Measurements from ENCODE around the gene LTBR. TPM values are rescaled to one million over a fixed set of nuclear protein-coding genes. Genes with fewer than 3 reads are reported as not detected.

LTBR gene
- total RNA-seq, 1 experiment from 2014 or later, result 4.8 TPM

- Histone ChIP-seq H4K91ac (ENCODE audit: insufficient read length, low read depth, low read length) (no peak overlapping the region), H3K9me3 (ENCODE audit: control insufficient read depth, low read depth, low read length) (no peaks in the 10 kb centered on the region), H3K23me2 (ENCODE audit: insufficient read length, low read depth, low read length, poor library complexity, severe bottlenecking) (no peaks in the 10 kb centered on the region), H3K27me3 (ENCODE audit: insufficient read depth, low read length) (no peaks in the 10 kb centered on the region; the same call in 1 of the 2 replicates), H2BK20ac (ENCODE audit: low read depth, low read length, poor library complexity, severe bottlenecking) (no peak overlapping the region), H2AFZ (ENCODE audit: low read length) (no peak overlapping the region), H2BK5ac (ENCODE audit: insufficient read length, low read length) (no peak overlapping the region), H3K79me1 (ENCODE audit: insufficient read depth, low read depth, low read length, poor library complexity, severe bottlenecking) (no peaks in the 10 kb centered on the region), H2BK15ac (ENCODE audit: low read depth, low read length) (no peak overlapping the region), H2BK12ac (ENCODE audit: insufficient read length, low read depth, low read length) (no peak overlapping the region), H3K9ac (ENCODE audit: extremely low read depth, insufficient read length, low read length) (no peak overlapping the region), H3K4me1 (ENCODE audit: insufficient read depth, low read length) (no peaks in the 10 kb centered on the region), H4K5ac (ENCODE audit: insufficient read length, low read depth, low read length) (no peak overlapping the region), H4K20me1 (ENCODE audit: control insufficient read depth, insufficient read depth, insufficient read length) (no peaks in the 10 kb centered on the region), H3K27ac (ENCODE audit: insufficient read length, low read depth, low read length) (no peak overlapping the region), H3K79me2 (ENCODE audit: insufficient read depth, low read length) (no peaks in the 10 kb centered on the region), H3K23ac (ENCODE audit: insufficient read length, low read depth, low read length) (no peak overlapping the region), H3K4ac (ENCODE audit: low read depth, low read length) (no peak overlapping the region), H2BK120ac (ENCODE audit: low read depth, low read length, poor library complexity, severe bottlenecking) (no peak overlapping the region), H4K8ac (replicated peaks; ENCODE audit: insufficient read length, low read depth, low read length) (no peak overlapping the region), H2AK5ac (ENCODE audit: insufficient read length, low read length) (no peak overlapping the region), H3K14ac (ENCODE audit: insufficient read depth, low read length) (no peak overlapping the region), H3K56ac (ENCODE audit: insufficient read length, low read depth, low read length) (no peak overlapping the region), H3K4me2 (ENCODE audit: insufficient read depth, insufficient read length, low read length) (no peak overlapping the region), H3T11ph (ENCODE audit: low read length) (no peak overlapping the region), H3K18ac (ENCODE audit: insufficient read length, low read depth, low read length) (no peak overlapping the region)
- Mint-ChIP-seq H3K4me3 (no peak overlapping the region), H3K27me3 (ENCODE audit: low read depth) (no peaks in the 10 kb centered on the region; the same call in 1 of the 2 replicates), H3K9me3 (0 out of 5 replicates have a peak, but pooled peaks cover 0 to 2% of the 10 kb centered on the region in 2 experiments), H3K4me1 (peaks cover 13 to 22% of the 10 kb centered on the region in 2 experiments), H3K36me3 (ENCODE audit: insufficient read depth in 1 of 3, low read depth in 3 of 3) (no peaks in the 10 kb centered on the region; a peak in 1 of 7 replicates), H3K27ac (no peak overlapping the region)
- no peak for DNase-seq
- no CpG with 5 or more reads among the region's 3 CpGs for WGBS (ENCODE audit: extremely low coverage, insufficient read length, low lambda C conversion rate)
- TF ChIP-seq CTCF (conservative IDR thresholded peaks at IDR 0.05), result no peak
Measured at GRCh38 chr12:6437586-6437985, 53.6 kb downstream of the LTBR start.

Measured in H9 (cell line).